NCI-H69 (cell line): ENCODE measurements around the gene TMEM121.
"Not testable (repeated sequence)": the region's sequence is repeated elsewhere in the genome, so short reads cannot be mapped to it uniquely, and the experiment has no call there.

Source experiments
- DNase-seq: peaks from one replicate; lab custom pipeline; 2025; lab: John Stamatoyannopoulos, UW

TMEM121 gene

DNA sequence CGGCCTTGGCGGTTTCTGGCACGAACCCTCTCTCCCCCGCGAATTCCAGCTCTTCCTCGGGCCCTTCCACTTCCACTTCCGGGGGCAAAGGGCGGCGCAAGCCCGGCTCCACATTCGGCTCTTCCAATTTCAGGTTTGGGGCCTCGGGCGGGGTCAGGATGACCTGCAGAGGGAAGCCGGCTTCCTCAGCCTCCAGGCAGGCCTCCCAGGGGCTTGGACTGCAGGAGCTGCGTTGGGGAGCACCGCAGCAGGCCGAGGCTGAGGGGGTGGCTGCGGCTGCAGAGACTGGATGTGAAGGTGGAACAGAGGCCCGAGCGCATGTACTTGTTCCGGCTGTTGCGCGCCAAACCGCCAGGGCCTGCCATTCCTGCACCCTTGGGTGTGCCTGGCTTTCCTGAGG, 20.7 kb downstream of the TMEM121 start:
- DNase-seq, result not testable (repeated sequence)

DNA sequence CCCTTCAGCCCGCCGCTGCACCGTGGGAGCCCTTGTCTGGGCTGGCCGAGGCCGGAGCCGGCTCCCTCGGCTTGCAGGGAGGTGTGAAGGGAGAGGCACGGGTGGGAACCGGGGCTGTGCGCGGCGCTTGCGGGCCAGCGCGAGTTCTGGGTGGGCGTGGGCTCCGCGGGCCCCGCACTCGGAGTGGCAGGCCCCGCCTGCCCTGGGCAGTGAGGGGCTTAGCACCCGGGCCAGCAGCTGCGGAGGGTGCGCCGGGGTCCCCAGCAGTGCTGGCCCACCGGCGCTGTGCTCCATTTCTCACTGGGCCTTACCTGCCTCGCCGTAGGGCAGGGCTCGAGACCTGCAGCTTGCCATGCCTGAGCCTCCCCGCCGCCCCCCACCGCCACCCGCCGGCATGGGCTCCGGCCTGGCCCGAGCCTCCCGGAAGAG, 21.4 kb downstream of the TMEM121 start:
- no peak for DNase-seq

DNA sequence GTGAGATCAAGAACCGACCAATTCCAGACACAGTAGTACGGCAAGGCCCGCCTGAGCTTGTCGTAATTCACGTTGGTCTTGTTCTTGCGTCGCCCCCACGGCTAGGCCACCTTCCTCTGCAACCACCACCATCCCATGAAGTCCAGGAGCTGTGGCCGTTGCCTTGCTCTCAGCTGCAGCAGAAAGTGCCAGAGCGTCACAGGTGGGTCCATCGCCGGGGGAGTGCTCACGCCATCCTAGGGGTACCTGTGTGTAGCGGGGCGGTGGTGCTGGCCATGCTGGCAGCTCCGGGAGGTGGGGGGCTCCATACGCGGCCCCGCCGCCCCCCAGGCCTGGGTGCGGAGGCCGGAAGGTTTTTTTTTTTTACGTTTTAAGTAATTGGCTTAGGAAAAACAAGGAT, 23.1 kb downstream of the TMEM121 start:
- DNase-seq, result no peak

DNA sequence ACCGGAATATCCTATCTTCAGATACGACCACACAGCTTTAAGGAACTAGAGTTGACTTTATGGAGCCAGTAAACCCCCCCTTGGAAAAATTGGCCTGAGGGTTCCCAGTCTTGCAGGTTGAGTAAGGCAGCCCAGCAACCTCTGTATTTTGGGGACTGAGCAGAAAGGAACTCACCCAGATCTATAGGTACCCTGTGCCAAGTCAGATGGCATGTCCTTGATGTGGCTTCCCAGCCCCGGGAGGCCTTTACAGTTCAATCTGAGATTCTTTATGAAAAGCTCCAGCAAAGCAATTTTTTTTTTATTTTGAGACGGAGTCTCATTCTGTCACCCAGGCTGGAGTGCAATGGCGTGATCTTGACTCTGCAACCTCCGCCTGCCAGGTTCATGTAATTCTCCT, 27.6 kb downstream of the TMEM121 start:
- DNase-seq, result no peak

DNA sequence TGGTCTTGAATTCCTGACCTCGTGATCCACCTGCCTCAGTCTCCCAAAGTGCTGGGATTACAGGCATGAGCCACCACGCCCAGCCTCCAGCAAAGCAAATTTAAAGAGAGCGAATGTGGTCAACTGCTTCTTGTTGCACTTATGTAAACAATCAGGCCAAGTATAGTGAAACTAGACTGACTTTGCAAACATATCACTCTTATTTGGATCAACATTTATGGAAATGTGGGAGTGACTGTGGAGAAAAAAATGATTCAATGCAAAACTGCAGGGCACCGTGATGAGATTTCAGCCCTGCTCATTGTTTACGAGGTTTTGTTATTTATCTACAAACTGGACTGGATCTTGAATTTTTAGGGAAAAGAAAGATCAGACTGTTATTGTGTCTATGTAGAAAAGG, 28.1 kb downstream of the TMEM121 start:
- no peak for DNase-seq

DNA sequence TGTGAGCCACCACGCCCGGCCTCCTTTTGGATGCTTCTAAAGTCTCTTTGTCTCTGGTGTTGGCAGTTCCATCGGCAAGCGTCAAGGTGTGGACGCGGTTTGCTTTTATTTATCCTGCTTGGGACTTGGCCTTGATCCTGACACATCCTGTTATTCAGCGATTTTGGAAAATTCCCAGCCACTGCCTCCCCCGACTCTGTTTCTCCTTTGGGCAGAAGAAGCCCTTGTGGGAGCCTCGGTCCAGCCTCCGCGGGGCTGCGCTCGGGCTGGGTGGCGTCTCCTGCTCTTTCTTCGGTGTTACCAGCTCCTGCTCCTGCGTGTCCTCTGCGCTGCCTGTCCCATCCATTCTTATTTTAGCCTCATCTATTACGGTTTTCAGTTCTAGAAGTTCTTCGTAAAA, 31.3 kb downstream of the TMEM121 start:
- not testable (repeated sequence) for DNase-seq

DNA sequence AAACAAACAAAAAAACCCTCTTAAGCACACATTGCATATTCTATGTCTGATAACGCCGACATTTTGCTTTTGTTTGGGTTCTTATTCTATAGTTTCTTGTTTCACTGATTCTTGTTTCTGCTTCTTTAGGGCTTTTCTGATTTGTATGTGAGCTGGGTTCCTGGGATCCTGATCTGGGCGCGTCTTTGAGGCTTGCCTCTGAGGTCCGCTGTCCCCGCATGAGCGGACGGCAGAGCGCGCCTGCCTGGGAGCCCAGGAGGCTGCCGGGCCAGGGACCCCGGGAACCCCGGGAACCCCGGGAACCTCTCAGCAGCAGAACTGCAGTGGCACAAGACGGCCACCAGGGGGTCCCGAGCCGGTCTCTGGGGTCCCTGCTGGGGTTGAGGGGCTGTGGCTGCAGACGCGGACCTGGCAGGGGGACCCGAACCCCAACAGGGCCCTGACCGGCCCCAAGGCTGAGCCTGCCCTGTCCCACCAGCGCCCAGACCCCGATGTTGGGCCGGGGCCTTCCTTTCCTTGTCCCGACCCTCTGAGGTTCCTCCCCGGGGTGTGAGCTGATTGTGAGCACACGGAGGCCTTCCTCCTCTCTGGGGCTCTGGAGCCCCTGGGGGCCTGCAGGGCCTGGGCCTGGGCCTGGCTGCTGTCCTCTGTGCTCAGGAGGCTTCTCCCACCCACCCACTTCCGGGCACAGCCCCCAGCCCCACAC, 32.2 kb downstream of the TMEM121 start:
- not testable (repeated sequence) for DNase-seq

DNA sequence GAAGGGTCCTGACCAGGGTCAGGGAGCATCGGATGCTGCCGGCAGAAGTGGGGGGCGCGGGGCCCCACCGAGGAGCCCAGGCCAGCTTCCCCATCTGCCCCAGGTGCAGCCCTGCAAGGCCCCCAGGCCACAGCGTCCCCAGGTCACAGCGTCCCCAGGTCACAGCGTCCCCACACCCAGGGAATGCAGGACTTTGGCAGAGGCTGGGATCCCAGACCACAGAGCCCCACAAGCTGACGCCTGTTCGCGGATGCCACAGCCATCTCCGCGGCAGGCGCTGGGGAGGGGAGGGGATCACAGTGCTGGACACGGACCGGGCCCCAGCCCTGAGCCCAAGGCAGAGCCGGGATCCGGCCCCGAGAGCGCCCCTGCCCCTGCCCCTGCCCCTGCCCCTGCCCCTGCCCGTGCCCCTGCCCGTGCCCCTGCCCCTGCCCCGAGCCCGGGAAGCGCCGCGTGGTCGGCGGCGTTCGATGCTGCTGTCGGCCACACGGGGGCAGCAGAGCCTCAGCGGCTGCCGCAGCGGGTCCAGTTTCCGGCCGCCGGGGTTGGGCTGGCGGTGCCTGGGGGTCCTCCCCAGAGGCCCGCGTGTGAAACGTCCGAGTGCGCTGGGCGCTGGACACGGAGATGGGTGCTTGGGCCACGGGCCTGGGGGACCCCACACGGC, 33.1 kb downstream of the TMEM121 start:
- DNase-seq, result peak; percentile 34

DNA sequence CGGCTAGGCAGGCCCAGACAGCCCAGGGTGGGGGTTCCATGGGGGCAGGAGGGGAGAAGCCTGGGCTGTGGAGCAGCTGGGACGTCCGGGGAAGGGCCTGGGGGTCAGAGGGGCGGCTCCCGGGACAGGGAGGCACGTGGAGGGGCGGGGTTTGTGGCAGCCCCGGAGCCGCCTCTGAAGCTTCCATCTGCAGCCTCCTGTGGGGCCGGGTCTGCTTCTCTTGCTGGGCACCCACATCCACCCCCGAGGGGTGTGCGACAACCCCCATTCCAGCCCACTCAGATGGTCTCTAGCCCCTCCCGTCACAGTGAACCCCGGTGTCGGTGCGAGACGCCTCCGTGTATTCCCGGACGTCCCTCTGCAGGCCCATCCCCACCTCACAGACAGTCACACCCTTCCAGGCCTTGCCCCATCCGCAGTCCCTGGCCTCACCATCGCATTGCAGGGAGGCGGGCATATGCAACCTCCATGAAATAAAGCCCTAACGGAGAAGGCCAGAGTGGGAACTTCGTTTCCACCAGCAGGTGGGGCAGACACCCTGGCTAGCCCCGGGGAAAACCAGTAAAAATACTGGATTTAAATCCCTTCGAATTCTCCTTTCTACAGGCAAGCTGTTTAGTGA, 33.8 kb downstream of the TMEM121 start:
- not testable (repeated sequence) for DNase-seq

DNA sequence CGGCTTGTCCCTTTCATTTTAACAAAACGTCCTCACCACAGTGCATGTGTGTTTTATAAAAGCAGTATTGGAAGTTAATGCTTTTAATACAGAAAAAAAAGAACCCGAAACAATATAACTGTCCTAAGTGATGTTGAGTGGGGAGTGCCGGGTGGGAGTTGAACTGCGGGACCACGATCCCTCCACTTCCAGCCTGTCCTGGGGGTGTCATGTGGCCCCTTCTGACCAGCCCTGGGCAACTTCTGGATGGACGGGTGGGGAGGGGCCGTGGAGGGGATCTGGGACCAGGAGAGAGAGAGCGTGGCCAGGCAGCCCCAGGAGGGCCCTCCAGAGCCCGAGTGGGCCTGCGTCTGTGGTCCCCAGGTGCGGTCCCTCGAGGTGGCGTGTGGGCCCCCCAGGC, 35.0 kb downstream of the TMEM121 start:
- DNase-seq, result not testable (repeated sequence)

DNA sequence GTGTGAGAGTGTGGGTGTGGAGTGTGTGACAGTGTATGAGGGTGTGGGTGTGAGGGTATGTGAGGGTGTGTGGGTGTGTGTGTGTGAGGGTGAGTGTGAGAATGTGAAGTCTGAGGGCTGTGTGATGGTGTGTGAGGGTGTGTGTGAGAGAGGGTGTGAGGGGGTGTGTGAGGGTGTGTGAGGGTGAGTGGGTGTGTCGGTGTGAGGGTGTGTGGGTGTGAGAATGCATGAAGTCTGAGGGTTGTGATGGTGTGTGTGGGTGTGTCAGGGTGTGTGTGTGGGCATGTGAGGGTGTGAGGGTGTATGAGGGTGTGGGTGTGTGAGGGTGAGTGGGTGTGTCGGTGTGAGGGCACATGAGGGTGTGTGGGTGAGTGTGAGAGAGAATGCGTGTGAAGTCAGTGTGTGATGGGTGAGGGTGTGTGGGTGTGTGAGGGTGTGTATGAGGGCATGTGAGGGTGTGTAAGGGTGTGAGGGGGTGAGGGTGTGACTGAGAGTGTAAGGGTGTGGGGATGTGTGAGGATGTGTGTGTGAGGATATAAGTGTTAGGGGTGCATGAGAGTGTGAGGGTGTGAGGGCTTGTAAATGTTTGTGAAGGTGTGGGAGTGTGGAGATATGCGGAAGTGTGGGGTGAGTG, 36.4 kb downstream of the TMEM121 start:
- no peak for DNase-seq

DNA sequence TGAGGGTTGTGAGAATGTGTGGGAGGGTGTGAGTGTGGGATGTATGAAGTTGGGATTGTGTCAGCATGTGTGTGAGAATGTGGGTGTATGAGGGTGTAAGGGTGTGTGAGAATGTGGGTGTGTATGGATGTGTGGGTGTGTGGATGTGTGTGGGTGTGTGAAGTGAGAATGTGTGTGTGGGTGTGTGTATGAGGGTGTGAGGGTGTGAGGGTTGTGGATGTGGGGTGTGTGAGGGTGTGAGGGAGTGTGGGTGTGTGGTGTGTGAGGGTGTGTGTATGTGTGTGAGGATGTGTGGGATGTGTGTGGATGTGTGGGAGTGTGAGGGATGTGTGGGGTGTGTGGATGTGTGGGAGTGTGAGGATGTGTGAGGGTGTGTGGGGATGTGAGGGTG, 37.0 kb downstream of the TMEM121 start:
- no peak for DNase-seq

DNA sequence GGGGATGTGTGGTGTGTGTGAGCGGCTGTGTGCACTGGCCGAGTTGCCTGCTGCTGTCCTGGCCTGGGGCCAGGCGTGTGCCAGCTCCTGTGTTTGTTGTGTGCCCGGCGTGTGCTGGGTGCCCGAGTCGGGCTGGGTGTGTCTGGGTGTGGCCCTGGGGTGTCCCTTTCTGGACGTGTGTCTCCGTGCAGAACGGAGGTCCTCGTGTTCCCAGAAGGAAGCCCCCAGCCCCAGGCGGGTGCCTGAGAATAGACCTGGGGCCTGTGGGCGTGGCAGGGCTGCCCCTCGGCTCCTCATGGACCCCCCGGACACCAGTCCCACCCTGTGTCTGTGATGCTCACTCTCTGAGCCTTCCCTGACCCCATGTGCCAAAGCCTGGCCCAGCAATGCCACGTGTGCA, 38.2 kb downstream of the TMEM121 start:
- not testable (repeated sequence) for DNase-seq

DNA sequence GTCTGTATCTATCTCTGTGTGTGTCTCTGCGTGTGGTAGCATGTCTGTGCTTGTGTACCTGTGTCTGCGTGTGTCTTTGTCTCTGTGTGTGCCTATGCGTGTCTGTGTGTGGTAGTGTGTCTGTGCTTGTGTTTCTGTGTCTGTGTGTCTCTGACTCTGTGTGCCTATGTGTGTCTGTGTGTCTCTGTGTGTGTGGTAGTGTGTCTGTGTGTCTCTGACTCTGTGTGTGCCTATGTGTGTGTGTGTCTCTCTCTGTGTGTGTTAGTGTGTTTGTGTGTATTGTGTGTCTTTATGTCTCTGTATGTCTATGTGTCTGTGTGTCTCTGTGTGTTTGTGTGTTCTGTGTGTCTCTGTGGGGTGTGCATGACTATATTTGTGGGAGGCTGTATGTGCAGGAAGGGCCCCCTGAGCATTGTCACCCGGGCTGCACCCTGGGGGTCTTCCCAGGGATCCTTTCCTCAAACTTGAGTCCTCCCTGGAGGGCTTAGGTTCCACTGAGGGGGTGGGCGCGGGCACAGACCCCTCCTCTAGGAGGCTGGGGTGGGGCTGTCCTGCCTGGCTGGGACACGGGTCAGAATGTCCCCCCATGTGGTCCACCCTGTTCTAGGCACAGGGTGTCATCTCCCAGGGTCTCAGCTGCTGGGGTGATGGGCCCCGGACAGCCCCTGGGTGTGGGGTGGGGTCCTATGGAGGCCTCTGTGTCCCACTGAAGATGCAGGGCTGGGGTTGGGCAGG, 39.0 kb downstream of the TMEM121 start:
- not testable (repeated sequence) for DNase-seq

DNA sequence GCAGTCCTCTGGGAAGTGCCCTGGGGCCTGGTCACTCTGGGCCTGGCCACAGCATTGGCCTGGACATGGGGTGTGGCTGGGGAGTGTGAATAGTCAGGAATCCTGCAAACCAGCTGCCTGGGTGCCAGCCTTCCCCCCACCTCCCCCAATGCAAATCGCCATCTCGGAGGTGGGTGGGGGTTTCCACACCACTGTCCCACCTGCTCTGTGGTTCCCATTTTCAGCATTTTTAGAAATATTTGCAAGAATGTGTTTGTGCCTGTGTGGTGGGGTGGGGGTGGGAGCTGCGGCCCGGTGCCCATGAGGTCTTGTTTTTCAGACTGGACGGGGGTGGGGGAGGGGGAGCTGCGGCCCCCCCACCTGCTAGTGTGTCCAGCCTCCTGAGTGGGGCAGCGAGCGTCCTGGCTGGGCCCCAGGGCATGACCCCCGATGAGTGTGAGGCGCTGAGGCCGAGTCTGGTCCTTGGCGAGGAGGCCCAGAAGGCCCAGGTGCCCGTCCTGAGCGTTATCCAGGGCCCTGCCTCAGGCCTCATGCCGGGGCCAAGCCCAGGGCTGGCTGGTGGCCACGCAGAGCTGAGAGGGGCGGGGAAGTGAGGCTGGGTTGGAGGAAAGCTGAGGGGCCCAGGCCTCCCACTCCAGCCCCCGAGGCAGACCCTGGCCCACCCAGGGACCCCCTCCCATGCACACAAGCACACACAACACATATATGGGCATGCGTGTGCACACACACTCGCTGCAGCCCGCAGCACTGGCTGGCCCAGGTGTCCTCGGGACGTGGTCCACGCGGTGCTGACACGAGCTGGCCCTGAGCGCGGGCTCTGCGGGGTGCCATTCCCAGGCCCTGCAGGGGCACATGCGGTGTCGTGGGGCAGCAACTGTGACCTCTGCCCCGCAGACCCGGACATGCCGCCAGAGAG, 40.1 kb downstream of the TMEM121 start:
- DNase-seq, result not testable (repeated sequence)

DNA sequence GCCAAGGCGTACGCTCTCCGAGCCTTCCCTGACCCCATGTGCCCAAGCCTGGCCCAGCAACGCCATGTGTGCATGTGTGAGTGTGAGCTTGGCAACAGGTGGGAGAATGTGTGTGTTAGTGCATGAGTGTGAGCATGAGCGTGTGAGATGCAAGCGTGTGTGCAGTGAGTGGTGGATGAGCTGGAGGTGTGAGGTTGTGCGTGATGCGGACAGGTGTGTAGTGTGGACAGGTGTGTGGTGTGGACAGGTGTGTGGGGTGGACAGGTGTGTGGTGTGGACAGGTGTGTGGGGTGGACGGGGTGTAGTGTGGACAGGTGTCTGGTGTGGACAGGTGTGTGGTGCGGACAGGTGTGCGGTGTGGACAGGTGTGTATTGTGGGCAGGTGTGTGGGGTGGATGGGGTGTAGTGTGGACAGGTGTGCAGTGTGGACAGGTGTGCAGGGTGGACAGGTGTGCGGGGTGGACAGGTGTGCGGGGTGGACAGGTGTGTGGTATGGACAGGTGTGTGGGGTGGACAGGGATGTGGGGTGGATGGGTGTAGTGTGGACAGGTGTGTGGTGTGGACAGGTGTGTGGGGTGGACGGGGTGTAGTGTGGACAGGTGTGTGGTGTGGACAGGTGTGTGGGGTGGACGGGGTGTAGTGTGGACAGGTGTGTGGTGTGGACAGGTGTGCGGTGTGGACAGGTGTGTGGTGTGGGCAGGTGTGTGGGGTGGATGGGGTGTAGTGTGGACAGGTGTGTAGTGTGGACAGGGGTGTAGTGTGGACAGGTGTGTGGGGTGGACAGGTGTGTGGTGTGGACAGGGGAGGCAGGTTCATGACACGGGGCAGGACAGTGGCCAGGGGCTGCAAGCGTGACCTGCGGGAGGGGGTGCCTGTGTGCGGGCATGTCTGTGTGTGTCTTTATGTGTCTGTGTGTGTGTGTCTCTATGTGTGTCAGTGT, 41.1 kb downstream of the TMEM121 start:
- DNase-seq, result not testable (repeated sequence)

DNA sequence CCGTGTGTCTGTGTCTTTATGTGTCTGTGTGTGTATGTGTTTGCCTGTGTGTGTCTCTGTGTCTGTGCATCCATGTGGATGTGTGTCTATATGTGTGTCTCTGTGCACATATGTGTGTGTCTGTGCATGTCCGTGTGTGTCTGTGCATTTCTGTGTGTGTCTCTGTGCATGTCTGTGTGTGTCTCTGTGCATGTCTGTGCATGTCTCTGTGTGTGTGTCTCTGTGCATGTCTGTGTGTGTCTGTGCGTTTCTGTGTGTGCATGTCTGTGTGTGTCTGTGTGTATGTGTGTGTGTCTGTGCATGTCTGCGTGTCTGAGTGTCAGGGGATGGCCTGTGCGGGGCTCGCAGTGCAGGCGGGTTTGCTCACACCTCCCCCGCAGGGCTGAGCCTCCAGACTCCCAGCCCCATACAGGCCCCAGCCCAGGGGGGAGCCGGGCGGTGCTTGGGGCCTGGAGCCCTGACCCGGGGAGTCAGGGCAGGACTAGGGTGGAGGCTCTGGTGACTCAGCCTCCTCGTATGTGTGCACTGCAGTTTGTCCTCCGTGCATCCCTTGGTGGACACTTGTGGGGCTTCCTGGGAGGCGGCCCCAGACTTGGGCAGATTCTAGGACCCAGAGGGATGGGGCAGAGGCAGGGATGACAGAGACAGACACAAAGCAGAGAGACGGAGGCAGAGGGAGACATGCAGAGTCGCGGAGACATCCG, 41.9 kb downstream of the TMEM121 start:
- DNase-seq, result not testable (repeated sequence)

DNA sequence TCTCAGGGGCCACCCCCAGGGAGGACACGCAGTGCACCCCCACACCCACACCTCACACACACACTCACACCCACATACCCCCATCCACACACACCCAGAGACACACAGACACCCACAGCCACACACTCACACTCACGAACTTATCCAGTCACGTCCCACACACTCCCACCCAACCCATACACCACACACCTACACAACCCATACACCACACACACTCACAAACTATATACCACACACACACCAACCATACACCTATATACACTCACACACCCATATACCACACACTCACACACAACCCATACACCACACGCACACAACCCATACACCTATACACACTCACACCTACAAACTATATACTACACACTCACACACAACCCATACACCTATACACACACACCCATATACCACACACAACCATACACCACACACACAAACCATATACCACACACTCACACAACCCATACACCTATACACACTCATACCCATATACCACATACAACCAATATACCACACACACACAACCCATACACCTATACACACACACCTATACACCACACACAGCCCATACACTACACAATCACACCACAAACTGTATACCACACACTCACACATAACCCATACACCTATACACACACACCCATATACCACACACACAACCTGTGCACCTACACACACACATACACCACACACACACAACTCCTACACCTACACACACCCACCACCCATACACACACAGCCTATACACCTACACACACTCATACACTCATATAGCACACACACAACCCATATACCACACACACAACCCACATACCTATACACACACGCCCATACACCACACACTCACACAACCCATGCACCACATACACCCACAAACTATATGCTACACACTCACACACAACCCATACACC, 42.7 kb downstream of the TMEM121 start:
- DNase-seq, result no peak
